Measurements from ENCODE around the gene WDR75. TPM values are rescaled to one million over a fixed set of nuclear protein-coding genes. Genes with fewer than 3 reads are reported as not detected.
"Not testable (repeated sequence)": the region's sequence is repeated elsewhere in the genome, so short reads cannot be mapped to it uniquely, and the experiment has no call there.

The WDR75 gene
- total RNA-seq, 3 donors from 2014 or later = 40.0 to 52.4 (median 45.2) TPM

DNA sequence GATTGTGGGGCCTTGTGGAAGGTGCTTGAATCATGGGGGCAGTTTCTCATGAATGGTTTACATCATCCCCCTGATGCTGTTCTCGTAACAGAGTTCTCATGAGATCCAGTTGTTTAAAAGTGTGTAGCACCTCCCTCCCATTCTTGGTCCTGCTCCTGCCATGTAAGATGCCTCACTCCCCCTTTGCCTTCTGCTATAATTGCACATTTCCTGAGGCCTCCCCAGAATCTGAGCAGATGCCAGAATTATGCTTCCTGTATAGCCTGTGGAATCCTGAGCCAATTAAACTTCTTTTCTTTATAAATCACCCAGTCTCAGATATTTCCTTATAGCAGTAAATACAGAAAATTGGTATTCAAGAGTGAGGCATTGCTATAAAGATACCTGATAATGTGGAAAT, 15.6 kb upstream of the WDR75 start:
- Histone ChIP-seq H3K27me3 (no peaks in the 10 kb centered on the region), H3K9me3 (no peaks in the 10 kb centered on the region)

DNA sequence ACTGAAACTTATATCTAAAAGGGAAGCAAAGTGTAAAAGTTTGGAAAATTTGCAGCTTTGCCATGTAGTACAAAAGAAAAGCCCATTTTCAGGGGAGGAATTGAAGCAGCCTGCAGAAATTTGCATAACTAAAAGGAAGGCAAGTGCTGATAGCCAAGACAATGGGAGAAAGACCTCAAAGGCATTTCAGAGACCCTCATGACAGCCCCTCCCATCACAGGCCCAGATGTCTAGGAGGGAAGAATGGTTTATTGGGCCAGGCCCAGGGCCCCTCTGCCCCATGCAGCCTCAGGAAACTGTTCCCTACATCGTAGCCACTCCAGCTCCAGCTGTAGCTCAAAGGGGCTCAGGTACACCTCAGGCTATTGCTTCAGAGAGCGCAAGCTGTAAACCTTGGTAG, 14.4 kb upstream of the WDR75 start:
- intact Hi-C loops (cut with DNase I; ENCODE audit: low total_unique reads) = no loop called here
- no peak overlapping the region for H3K4me3 ChIP-seq
- H3K9me3 ChIP-seq = no peaks in the 10 kb centered on the region
- no peaks in the 10 kb centered on the region for H3K36me3 ChIP-seq
- H3K4me1 ChIP-seq = no peaks in the 10 kb centered on the region
- no peaks in the 10 kb centered on the region for H3K27me3 ChIP-seq
- H3K27ac ChIP-seq = no peak overlapping the region
- no peak for DNase-seq (ENCODE audit: low spot score in 2 of 2)
- TF ChIP-seq POLR2AphosphoS5 (IDR thresholded peaks at IDR 0.05) = no peak
- no peak for TF ChIP-seq POLR2A (IDR thresholded peaks at IDR 0.05)

More for the DNA sequence above, 15.6 kb upstream of the WDR75 start:
- Histone ChIP-seq H3K27ac (no peak overlapping the region), H3K36me3 (no peaks in the 10 kb centered on the region), H3K4me1 (no peaks in the 10 kb centered on the region), H3K4me3 (no peak overlapping the region)
- TF ChIP-seq, protein P1, sequence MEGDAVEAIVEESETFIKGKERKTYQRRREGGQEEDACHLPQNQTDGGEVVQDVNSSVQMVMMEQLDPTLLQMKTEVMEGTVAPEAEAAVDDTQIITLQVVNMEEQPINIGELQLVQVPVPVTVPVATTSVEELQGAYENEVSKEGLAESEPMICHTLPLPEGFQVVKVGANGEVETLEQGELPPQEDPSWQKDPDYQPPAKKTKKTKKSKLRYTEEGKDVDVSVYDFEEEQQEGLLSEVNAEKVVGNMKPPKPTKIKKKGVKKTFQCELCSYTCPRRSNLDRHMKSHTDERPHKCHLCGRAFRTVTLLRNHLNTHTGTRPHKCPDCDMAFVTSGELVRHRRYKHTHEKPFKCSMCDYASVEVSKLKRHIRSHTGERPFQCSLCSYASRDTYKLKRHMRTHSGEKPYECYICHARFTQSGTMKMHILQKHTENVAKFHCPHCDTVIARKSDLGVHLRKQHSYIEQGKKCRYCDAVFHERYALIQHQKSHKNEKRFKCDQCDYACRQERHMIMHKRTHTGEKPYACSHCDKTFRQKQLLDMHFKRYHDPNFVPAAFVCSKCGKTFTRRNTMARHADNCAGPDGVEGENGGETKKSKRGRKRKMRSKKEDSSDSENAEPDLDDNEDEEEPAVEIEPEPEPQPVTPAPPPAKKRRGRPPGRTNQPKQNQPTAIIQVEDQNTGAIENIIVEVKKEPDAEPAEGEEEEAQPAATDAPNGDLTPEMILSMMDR (IDR thresholded peaks at IDR 0.05) = no peak
- DNase-seq (ENCODE audit: low spot score in 2 of 2) = no peak
- intact Hi-C loops (cut with DNase I; ENCODE audit: low total_unique reads) = no loop called here

DNA sequence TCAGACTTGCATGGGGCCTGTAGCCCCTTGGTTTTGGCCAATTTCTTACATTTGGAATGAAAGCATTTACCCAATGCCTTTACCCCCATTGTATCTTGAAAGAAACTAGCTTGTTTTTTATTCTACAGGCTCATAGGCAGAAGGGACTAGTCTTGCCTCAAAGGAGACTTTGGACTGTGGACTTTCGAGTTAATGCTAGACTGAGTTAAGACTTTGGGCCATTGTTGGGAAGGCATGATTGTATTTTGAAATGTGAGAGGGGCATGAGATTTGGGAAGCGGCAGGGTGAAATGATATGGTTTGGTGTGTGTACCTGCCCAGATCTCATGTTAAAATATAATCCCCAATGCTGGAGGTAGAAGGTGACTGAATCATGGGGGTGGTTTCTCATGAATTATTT, 13.4 kb upstream of the WDR75 start:
- H3K27ac ChIP-seq = no peak overlapping the region
- no peaks in the 10 kb centered on the region for H3K27me3 ChIP-seq
- TF ChIP-seq POLR2A (IDR thresholded peaks at IDR 0.05) (no peak), POLR2AphosphoS5 (IDR thresholded peaks at IDR 0.05) (no peak)
- TF ChIP-seq, protein P1 (IDR thresholded peaks at IDR 0.05) = no peak
- intact Hi-C loops (cut with DNase I; ENCODE audit: low total_unique reads) = no loop called here
- no peaks in the 10 kb centered on the region for H3K36me3 ChIP-seq
- no peaks in the 10 kb centered on the region for H3K9me3 ChIP-seq
- no peaks in the 10 kb centered on the region for H3K4me1 ChIP-seq
- no peak for DNase-seq (ENCODE audit: low spot score in 2 of 2)
- no peak overlapping the region for H3K4me3 ChIP-seq

DNA sequence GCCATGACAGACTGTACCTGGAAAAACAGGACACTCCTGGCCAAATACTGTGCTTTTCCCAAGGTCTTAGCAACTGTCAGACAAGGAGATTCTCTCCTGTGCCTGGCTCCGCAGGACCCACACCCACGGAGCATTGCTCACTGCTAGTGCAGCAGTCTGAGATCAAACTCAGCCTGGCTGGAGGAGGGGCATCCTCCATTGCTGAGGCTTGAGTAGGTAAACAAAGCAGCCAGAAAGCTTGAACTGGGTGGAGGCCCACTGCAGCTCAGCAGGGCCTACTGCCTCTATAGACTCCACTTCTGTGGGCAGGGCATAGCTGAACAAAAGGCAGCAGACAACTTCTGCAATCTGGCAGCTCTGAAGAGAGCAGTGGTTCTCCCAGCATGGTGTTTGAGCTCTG, 10.8 kb upstream of the WDR75 start:
- H3K9me3 ChIP-seq; H3K36me3 ChIP-seq; DNase-seq (ENCODE audit: low spot score in 2 of 2); H3K4me3 ChIP-seq; H3K27ac ChIP-seq; H3K27me3 ChIP-seq; H3K4me1 ChIP-seq; intact Hi-C loops (cut with DNase I; ENCODE audit: low total_unique reads): not testable (repeated sequence)

DNA sequence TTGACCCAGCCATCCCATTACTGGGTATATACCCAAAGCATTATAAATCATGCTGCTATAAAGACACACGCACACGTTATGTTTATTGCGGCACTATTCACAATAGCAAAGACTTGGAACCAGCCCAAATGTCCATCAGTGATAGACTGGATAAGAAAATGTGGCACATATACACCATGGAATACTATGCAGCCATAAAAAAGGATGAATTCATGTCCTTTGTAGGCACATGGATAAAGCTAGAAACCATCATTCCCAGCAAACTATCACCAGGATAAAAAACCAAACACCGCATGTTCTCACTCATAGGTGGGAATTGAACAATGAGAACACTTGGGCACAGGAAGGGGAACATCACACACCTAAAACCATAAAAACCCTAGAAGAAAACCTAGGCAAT, 5.5 kb upstream of the WDR75 start:
- H3K36me3 ChIP-seq; H3K27me3 ChIP-seq; H3K9me3 ChIP-seq; H3K4me1 ChIP-seq; H3K4me3 ChIP-seq; DNase-seq (ENCODE audit: low spot score in 2 of 2); intact Hi-C loops (cut with DNase I; ENCODE audit: low total_unique reads); H3K27ac ChIP-seq: not testable (repeated sequence)

DNA sequence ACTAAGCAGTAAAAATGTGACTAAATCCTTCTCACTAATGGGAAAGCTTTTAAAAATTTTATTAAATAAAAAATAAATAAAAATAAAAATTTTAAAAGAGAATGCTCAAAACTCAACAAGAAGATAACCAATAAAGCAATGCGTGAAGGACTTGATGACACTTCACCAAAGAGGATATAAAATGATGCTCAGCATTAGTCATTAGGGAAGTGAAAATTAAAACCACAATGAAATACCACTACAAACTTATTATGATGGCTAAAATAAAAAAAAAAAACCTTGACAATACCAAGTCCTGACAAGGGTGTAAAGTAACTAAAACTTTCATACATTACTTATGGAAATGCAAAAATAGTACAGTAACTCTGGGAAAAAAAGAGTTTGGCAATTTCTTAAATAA, 3.3 kb upstream of the WDR75 start:
- DNase-seq (ENCODE audit: low spot score in 2 of 2) = no peak
- Histone ChIP-seq H3K27ac (no peak overlapping the region), H3K9me3 (no peaks in the 10 kb centered on the region), H3K4me3 (no peak overlapping the region), H3K4me1 (no peaks in the 10 kb centered on the region), H3K27me3 (no peaks in the 10 kb centered on the region), H3K36me3 (no peaks in the 10 kb centered on the region)
- TF ChIP-seq POLR2AphosphoS5 (IDR thresholded peaks at IDR 0.05) (no peak), POLR2A (IDR thresholded peaks at IDR 0.05) (no peak)
- TF ChIP-seq, protein P1 (IDR thresholded peaks at IDR 0.05) = no peak
- intact Hi-C loops (cut with DNase I; ENCODE audit: low total_unique reads) = no loop called here

DNA sequence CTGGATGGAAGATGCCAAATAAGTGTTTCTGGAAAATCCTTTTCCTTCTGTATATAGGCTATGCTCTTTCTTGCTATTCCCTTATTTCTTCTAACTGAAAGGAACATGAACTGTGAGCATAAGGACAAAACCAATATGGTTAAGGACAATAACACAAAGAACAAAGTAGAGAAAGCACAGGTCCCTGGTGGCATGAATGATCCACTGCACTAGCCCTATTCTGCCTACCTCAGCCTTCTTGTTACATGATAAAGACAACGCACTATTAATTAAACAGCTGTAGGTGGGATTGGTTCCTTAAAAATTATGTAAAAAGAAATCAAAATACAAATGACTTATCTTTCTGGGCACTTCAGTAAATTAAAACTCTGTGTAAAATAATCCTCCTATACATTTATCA, 1.9 kb upstream of the WDR75 start:
- no peak overlapping the region for H3K4me3 ChIP-seq
- H3K27me3 ChIP-seq = no peaks in the 10 kb centered on the region
- H3K36me3 ChIP-seq = no peaks in the 10 kb centered on the region
- TF ChIP-seq, protein P1 (IDR thresholded peaks at IDR 0.05) = no peak
- no peak for TF ChIP-seq POLR2AphosphoS5 (IDR thresholded peaks at IDR 0.05)
- no peak for TF ChIP-seq POLR2A (IDR thresholded peaks at IDR 0.05)
- no peak for DNase-seq (ENCODE audit: low spot score in 2 of 2)
- no peaks in the 10 kb centered on the region for H3K9me3 ChIP-seq
- H3K27ac ChIP-seq = no peak overlapping the region
- no peaks in the 10 kb centered on the region for H3K4me1 ChIP-seq
- intact Hi-C loops (cut with DNase I; ENCODE audit: low total_unique reads) = no loop called here
